BJ (cell line): ENCODE results near the gene KRT80. TPM values are rescaled to one million over a fixed set of nuclear protein-coding genes. Genes with fewer than 3 reads are reported as not detected.

Experiments
- CTCF ChIA-PET: fragments of 350-600 bp; formaldehyde crosslinking; extraction: SDS; loops from one replicate; lab custom pipeline; 2021; ENCODE audit warnings: antibody characterized with exemption, inconsistent platforms; lab: Yijun Ruan, JAX
- POLR2A ChIA-PET: fragments of 300-600 bp; sonication (Branson Sonifier 250); formaldehyde crosslinking; extraction: SDS; loops from one replicate; lab custom pipeline; 2021; ENCODE audit warnings: antibody characterized with exemption; lab: Charles Lee
- DNase-seq: peaks from one replicate; pipeline ENCODE4 v3.0.0-alpha.2; 2011; ENCODE audit warnings: low read depth
- H3K27me3 ChIP-seq: 2 replicates; pipeline ENCODE4 v1.6.0; 2011; ENCODE audit warnings: low read length; ENCODE audit not compliant: control insufficient read depth, insufficient read depth
- H3K36me3 ChIP-seq: 2 replicates; pipeline ENCODE4 v1.5.1; 2011; ENCODE audit warnings: low read length; ENCODE audit not compliant: control insufficient read depth, insufficient read depth
- H3K4me3 ChIP-seq: 2 replicates; pipeline ENCODE4 v1.5.1; 2011; ENCODE audit warnings: low read depth, mild to moderate bottlenecking, control low read depth, low read length
- polyA plus RNA-seq: library from polyadenylated mRNA; depleted of rRNA; stranded (reverse); fragments of >200 nt; gene quantifications from 2 replicates; pipeline ENCODE4 v1.2.3, GENCODE V29; 2011
- TF ChIP-seq, protein P1 (sequence below): IDR thresholded peaks from 2 replicates; pipeline ENCODE4 v1.5.1; 2011; ENCODE audit warnings: low read depth, mild to moderate bottlenecking, control low read depth, inconsistent platforms, low read length, moderate library complexity; ENCODE audit not compliant: insufficient read depth

KRT80 gene
- polyA plus RNA-seq, 1 experiment: 5.9 TPM

- POLR2A ChIA-PET: no interaction called here
- Histone ChIP-seq H3K36me3 (no peaks in the 10 kb centered on the region), H3K27me3 (no peaks in the 10 kb centered on the region), H3K4me3 (no peak overlapping the region)
- CTCF ChIA-PET: interaction anchor here (1.9 to 3.8 kb wide), 2 partner anchors 12 kb away, joined by 7 to 20 read pairs; no protein-coding TSS in a partner anchor
- no peak for DNase-seq
- TF ChIP-seq, protein P1, sequence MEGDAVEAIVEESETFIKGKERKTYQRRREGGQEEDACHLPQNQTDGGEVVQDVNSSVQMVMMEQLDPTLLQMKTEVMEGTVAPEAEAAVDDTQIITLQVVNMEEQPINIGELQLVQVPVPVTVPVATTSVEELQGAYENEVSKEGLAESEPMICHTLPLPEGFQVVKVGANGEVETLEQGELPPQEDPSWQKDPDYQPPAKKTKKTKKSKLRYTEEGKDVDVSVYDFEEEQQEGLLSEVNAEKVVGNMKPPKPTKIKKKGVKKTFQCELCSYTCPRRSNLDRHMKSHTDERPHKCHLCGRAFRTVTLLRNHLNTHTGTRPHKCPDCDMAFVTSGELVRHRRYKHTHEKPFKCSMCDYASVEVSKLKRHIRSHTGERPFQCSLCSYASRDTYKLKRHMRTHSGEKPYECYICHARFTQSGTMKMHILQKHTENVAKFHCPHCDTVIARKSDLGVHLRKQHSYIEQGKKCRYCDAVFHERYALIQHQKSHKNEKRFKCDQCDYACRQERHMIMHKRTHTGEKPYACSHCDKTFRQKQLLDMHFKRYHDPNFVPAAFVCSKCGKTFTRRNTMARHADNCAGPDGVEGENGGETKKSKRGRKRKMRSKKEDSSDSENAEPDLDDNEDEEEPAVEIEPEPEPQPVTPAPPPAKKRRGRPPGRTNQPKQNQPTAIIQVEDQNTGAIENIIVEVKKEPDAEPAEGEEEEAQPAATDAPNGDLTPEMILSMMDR: no peak
Observed at GRCh38 chr12:52201451-52201839, 9.6 kb upstream of the KRT80 start.

- no peak for DNase-seq
- Histone ChIP-seq H3K4me3 (no peak overlapping the region), H3K27me3 (no peaks in the 10 kb centered on the region), H3K36me3 (no peaks in the 10 kb centered on the region)
- POLR2A ChIA-PET: no interaction called here
- TF ChIP-seq, protein P1: no peak
- CTCF ChIA-PET: interaction anchor here (1.2 to 3.8 kb wide), 5 partner anchors 9 to 79 kb away, joined by 3 to 20 read pairs (median 5); no protein-coding TSS in a partner anchor
Observed at GRCh38 chr12:52200781-52201450, 9.1 kb upstream of the KRT80 start.

DNA sequence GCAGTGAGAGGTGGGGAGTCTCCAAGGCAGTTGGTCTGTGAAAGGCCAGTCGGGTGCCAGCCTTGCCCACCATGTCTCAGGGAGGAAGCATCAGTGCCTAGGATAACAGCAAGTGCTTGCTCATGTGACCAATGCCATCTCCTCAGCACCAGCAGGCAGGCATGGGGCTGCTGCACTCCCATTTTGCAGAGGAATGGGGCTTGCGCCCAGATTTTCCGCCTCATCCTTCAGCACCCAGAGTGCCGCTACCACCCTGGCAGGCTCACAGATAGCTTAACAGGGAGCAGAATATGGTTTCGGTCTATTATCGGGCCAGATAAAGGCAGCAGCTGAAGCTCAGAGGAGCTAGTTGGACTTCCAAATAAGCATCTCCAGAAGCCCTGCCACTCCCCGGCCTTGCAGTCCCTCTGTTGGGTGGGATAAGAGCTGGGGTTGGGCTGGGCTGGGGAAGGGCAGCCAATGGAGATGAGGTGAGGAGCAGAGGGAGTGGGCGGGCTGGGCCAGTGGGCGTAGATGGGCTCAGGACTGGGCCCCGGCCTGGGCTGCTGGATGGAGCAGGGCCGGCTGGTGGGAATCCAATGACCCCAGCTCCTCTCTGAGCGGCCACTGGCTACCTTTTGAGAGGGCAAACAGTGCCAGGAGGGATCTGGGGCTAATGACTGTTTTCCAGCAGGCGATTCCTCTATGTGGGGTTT lies 8.4 kb upstream of the KRT80 start:
- TF ChIP-seq, protein P1: no peak
- CTCF ChIA-PET: interaction anchor here (1.0 to 3.8 kb wide), 5 partner anchors 10 to 79 kb away, joined by 3 to 20 read pairs (median 4); no protein-coding TSS in a partner anchor
- no peak for DNase-seq
- no peaks in the 10 kb centered on the region for H3K36me3 ChIP-seq
- H3K4me3 ChIP-seq: no peak overlapping the region
- POLR2A ChIA-PET: no interaction called here
- no peaks in the 10 kb centered on the region for H3K27me3 ChIP-seq

DNA sequence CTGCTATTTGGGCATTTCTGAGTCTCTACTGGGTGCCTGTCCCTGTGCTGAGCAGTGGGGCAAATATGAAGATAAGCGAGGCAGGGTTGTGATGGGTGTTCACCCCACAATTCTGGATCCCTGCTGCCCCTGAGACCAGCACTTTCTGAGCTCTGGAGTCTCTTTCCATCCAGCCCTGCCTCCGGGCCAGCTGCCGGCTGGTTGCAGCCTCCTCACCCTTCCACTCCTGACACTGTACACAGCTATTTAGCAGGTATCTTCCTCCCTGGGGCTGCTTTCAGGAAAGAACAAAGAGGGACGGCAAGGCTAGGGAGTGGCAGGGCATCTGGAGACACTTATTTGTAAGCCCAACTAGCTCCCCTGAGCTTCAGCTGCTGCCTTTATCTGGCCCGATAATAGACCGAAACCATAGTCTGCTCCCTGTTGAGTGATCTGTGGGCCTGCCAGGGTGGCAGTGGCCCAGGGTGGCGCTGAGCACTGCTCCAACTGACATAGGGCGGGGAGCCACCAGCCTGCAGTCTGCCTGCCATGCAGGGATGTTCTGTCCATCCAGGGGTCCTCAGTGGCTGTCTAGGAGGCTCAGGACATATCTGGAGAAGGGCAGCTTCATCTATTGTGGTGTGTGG lies 7.6 kb upstream of the KRT80 start:
- TF ChIP-seq, protein P1: no peak
- ChIA-PET POLR2A (no interaction called here), CTCF (interaction anchor here (1.0 to 3.8 kb wide), 5 partner anchors 11 to 80 kb away, joined by 3 to 20 read pairs (median 4); no protein-coding TSS in a partner anchor)
- no peak for DNase-seq
- Histone ChIP-seq H3K4me3 (no peak overlapping the region), H3K27me3 (no peaks in the 10 kb centered on the region), H3K36me3 (no peaks in the 10 kb centered on the region)
